GM13976 (cell line): ENCODE results near the gene POLA2.

Experiments
- DNase-seq: peaks from one replicate; pipeline ENCODE4 v3.0.0; 2012; ENCODE audit warnings: low spot score
- in situ Hi-C: fragments of 300-500 bp; cut with MboI; formaldehyde crosslinking; loops from one replicate; pipeline ENCODE4 v1.12.0; 2022; ENCODE audit warnings: low sequenced_read_pairs, mixed read lengths, inconsistent platforms; ENCODE audit not compliant: unreplicated experiment
- TF ChIP-seq, protein P1 (sequence below): IDR thresholded peaks from 2 replicates; pipeline ENCODE4 v1.5.1; 2012; ENCODE audit warnings: borderline replicate concordance, mild to moderate bottlenecking; ENCODE audit not compliant: insufficient read depth; ENCODE audit errors: extremely low read depth, missing control alignments, control extremely low read depth

POLA2 gene

DNA sequence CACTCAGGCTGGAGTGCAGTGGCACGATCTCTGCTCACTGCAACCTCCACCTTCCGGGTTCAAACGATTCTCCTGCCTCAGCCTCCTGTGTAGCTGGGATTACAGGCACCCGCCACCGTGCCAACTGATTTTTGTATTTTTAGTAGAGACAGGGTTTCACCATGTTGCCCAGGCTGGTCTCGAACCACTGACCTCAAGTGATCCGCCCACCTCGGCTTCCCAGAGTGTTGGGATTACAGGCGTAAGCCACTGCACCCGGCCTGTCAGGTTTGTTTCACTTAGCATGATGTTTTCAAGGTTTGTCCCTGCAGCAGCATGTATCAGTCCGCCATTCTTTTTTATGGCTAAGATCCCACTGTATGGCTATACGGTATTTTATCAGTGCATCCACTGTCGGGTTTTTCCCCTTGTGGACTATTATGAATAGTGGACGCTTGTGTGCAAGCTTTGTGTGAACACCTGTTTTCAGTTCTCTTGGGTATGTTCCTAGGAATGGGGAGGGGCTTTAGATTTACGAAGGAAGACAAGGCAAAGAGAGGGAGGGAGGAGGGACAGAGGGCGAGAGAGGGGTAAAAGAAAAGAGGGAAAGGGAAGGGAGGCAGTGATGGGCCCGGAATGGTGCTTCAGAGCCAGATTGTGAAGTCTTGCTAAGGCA lies 39.0 kb downstream of the POLA2 start:
- DNase-seq = no peak
- TF ChIP-seq, protein P1, sequence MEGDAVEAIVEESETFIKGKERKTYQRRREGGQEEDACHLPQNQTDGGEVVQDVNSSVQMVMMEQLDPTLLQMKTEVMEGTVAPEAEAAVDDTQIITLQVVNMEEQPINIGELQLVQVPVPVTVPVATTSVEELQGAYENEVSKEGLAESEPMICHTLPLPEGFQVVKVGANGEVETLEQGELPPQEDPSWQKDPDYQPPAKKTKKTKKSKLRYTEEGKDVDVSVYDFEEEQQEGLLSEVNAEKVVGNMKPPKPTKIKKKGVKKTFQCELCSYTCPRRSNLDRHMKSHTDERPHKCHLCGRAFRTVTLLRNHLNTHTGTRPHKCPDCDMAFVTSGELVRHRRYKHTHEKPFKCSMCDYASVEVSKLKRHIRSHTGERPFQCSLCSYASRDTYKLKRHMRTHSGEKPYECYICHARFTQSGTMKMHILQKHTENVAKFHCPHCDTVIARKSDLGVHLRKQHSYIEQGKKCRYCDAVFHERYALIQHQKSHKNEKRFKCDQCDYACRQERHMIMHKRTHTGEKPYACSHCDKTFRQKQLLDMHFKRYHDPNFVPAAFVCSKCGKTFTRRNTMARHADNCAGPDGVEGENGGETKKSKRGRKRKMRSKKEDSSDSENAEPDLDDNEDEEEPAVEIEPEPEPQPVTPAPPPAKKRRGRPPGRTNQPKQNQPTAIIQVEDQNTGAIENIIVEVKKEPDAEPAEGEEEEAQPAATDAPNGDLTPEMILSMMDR = no peak
- in situ Hi-C loops = no loop called here

DNA sequence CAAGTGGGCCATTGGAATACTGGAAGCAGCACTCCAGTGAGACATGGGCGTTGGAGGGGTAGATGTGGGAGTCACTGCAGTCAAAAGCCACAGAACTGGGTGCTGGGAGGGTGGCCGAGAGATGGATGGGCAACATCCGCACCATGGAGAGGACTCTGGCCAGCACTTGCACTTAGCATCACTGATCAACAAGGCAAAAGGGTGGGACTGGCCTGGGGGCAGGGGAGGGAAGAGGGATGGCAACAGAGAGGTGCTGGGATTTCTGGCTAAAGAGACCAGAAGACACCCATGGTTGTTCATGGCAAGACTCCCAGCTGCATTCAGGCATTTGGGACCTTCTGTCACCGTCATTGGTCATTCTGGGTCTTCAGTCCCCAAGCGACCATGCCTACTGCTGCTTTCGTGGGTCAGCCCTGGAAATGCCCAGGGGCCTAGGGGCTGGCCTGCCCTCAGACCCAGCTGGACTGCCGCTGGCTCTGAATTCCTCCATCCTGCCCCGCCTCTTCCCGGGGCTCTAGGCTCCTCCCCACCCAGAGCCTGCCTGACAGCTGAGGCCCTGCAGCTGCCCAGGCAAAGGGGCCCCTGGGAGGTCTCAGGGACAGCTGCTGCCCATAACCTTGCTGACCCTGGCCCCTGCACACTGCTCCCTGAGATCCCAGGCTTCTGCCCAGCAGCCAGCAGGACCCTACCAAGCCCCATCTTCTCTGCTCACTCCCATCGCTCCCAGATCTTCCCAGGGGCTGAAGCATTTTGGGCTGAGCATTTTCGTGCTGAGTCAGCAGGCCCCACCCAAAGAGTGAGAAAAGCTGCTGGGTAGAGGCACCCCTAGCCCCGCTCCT lies 39.9 kb downstream of the POLA2 start:
- no peak for DNase-seq
- TF ChIP-seq, protein P1 = no peak
- in situ Hi-C loops = no loop called here

DNA sequence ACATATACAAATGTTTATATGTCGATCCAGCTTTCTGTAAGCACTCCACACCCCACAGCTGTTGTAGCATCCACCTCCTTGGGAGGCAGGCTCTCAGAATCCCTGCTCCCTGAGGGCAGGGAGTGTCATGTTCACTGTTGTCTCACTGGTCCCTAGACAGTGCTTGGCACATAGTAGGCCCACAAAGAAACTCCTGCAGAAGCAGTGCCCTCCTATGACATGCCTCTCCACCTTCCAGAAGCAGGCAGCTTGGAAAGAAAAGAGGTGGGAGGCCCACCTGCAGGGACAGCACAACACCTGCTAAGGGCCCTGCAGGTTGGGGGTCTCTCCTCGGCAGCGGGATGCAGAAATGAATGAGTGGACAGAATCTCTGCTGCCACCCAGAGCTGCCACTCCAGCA lies 41.8 kb downstream of the POLA2 start:
- TF ChIP-seq, protein P1 = no peak
- in situ Hi-C loops = no loop called here
- DNase-seq = no peak

DNA sequence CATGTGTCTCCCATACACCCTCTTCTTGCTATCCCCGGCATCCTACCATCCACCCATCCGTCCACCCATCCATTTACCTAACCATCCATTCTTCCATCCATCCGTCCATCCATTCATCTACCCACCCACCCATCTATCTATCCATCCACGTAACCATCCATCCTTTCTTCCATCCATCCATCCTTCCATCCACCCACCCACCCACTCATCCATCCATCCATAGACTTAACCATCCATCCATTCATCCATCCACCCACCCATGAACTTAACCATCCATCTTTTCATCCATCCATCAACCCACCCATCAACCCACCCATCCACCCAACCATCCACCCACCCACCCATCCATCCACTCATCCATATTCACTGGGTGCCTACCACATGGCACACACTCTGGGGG lies 42.3 kb downstream of the POLA2 start:
- TF ChIP-seq, protein P1 = no peak
- in situ Hi-C loops = no loop called here
- no peak for DNase-seq

DNA sequence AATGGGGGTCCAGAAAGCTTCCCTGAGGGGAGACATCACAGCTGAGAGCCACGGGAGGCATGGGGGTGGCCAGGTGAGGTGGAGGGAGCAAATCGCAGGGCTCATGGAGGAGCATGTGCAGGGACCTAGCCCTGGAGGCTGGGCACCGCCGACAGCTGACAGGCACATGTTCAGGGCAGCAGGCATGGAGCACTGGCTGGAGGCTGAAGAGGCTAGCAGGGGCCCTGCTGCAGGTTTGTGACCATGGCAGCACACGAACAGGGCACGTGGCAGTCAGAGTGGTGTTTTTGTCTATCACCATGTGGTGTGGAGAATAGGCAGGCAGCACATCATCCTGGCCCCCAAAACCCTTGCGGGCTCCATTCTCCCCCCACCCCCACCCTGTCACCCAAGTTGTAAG lies 42.9 kb downstream of the POLA2 start:
- in situ Hi-C loops = no loop called here
- no peak for DNase-seq
- TF ChIP-seq, protein P1 = no peak

DNA sequence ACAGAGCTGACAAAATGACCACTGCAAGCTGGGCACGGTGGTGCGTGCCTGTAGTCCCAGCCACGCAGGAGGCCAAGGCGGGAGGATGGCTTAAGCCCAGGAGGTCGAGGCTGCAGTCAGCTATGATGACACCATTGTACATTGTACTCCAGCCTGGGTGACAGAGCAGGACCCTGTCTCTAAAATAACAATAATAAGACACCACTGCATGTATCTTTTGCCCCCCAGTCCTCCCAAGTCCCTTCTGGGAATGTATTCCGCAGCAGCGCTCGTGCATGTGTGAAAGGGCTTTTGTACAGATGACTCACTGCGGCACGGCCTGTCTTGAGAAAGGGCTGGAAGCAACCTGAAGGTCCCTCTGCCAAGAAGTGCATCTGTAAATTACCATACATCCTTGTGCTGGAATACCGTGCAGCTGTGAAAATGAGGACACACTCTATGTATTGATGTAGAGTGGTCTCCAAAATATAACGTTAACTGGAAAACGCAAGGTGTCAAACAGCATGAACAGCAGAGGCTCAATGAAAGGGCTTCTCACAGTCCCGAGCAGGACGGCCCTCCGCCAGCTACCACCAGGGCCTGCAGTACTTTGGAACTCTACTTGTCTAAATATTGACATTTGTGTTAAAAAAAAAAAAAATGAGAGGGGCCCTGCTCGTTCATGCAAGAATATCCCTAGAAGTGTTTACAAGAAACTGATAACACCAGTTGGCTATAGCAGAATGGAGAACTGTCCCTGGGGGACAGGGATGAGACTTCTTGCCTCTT lies 43.9 kb downstream of the POLA2 start:
- in situ Hi-C loops = no loop called here
- DNase-seq = no peak
- TF ChIP-seq, protein P1 = no peak
